ENCODE data around the gene MFAP2. TPM values are rescaled to one million over a fixed set of nuclear protein-coding genes. Genes with fewer than 3 reads are reported as not detected.

The MFAP2 gene
- total and polyA plus RNA-seq, 9 donors = 16.0 to 83.6 (median 36.1) TPM

- Histone ChIP-seq H3K9me3 (no peaks in the 10 kb centered on the region), H3K36me3 (no peaks in the 10 kb centered on the region), H3K27me3 (no peaks in the 10 kb centered on the region), H3K4me3 (no peak overlapping the region), H3K27ac (no peak overlapping the region), H3K4me1 (ENCODE audit: insufficient read depth) (peaks cover 12% of the 10 kb centered on the region)
- intact Hi-C loops (cut with DNase I) = no loop called here
- 53 to 60% (median 57%) methylated on average over 10 of the region's 10 CpGs for WGBS, 3 donors
- peak in 1 of 5 donors; percentile 9 for DNase-seq
- TF ChIP-seq EP300 (IDR thresholded peaks at IDR 0.05) (no peak), CTCF (IDR thresholded peaks at IDR 0.05) (no peak), POLR2A (IDR thresholded peaks at IDR 0.05) (no peak)
Measured at GRCh38 chr1:17014671-17015567, 34.5 kb upstream of the MFAP2 start.

- DNase-seq = peak in 1 of 5 donors; percentile 16
- no peak for TF ChIP-seq CTCF (IDR thresholded peaks at IDR 0.05)
- no peak for TF ChIP-seq EP300 (IDR thresholded peaks at IDR 0.05)
- no peak for TF ChIP-seq POLR2A (IDR thresholded peaks at IDR 0.05)
- Histone ChIP-seq H3K36me3 (no peaks in the 10 kb centered on the region), H3K27me3 (no peaks in the 10 kb centered on the region), H3K4me1 (ENCODE audit: insufficient read depth) (peaks cover 12% of the 10 kb centered on the region), H3K9me3 (no peaks in the 10 kb centered on the region), H3K4me3 (no peak overlapping the region), H3K27ac (no peak overlapping the region)
- WGBS, 3 donors = 52 to 61% (median 52%) methylated on average over 13 of the region's 13 CpGs
- intact Hi-C loops (cut with DNase I) = no loop called here
Measured at GRCh38 chr1:17013491-17014320, 33.3 kb upstream of the MFAP2 start.

- DNase-seq = peak in 1 of 5 donors; percentile 35
- H3K27me3 ChIP-seq = no peaks in the 10 kb centered on the region
- H3K4me1 ChIP-seq (ENCODE audit: insufficient read depth) = peaks cover 12% of the 10 kb centered on the region
- intact Hi-C loops (cut with DNase I) = no loop called here
- TF ChIP-seq CTCF (IDR thresholded peaks at IDR 0.05) = no peak
- no peak for TF ChIP-seq EP300 (IDR thresholded peaks at IDR 0.05)
- no peak for TF ChIP-seq POLR2A (IDR thresholded peaks at IDR 0.05)
- no peaks in the 10 kb centered on the region for H3K36me3 ChIP-seq
- no peaks in the 10 kb centered on the region for H3K9me3 ChIP-seq
- no peak overlapping the region for H3K4me3 ChIP-seq
- H3K27ac ChIP-seq = no peak overlapping the region
- 54 to 68% (median 56%) methylated on average over 9 of the region's 9 CpGs for WGBS, 3 donors
Measured at GRCh38 chr1:17012775-17013490, 32.5 kb upstream of the MFAP2 start.

Data from ovary (tissue), 9 donors.